ENCODE data around the gene GFOD1.

Gene GFOD1, protein sequence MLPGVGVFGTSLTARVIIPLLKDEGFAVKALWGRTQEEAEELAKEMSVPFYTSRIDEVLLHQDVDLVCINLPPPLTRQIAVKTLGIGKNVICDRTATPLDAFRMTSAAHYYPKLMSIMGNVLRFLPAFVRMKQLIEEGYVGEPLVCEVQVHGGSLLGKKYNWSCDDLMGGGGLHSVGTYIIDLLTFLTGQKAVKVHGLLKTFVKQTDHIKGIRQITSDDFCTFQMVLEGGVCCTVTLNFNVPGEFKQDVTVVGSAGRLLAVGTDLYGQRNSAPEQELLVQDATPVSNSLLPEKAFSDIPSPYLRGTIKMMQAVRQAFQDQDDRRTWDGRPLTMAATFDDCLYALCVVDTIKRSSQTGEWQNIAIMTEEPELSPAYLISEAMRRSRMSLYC

DNA sequence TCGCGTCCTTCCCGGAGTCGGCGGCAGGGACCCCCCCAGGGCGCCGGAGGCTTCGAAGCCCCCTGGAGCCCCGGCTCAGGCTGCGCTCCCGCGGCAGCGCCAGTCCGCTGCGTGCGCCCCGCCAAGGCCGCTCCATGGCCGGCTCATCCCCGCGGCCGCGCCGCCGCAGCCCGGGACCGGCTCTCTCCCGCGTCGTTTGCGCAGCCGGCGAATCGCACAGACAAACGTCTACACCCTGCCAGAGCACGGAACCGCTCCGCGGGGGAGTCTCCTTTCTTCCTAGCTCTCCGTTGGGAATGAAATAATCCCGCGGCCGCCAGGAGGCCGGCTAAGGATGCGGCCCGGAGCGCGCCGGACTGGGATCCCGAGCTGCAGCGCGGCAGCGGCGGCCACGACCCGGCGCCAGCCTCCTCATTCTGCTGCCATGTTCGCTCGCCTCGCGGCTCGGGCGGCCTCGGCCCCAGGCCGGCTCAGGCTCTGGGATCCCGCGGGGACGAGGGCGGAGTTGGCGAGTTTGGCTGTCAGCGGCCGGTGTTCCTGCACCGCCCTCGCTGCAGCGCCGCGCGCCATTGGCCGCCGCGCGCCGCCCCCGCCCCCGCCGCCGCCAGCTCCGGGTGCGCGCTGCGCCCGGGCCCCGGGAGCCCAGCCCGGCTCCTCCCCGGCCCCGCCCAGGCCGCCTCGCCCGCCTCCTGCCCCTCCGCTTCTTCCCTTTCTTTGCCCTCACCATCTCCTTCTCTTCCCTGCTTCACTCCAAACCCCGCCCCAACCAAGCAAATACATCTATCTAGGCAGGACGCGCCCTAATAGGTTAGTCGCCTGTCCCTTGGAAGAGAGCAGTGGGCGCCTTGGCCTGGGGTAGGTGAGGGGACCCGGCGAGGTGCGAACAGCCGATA is at the start of gene GFOD1:
Gene GFOD1 (minus strand): TSS at position 479 of the 893 bp plus-strand sequence. CDS start 710 bp downstream, outside the sequence.
- peak; percentile 74 to 75 for DNase-seq (ENCODE audit: extremely low read depth in 1 of 2, low read depth in 1 of 2)

DNA sequence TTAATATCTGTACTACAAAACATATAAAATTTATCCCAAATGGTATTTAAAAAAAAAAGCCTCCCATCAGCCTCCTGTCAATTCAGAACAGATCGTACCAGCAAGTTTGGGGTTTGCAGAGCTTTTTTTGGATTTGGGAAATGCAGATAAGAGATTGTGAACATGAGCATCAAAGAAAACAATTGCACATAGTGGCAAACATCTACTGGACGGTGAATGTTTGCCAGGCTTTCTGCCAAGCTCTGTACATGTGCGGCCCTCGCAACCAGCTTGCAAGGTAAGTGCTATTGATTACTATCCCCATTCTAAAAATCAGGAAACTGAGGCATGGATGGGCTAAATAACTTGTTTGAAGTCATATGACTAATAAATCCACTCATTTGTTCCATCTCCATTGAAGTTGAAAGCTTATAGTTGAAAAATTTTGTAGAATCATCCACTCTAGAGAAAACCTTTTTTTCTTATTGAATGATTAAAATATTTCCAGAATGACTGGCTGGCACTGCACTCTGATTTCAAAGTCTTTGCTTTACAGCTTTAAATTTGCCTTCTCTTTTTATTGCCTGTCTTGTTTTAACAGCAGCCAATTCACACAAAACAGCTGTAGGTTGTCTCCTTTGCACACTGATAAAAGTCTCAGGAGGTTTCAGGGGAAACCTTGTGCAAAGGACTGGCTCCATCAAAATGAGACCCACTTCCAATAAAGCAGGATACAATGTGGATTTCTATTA is 49.6 kb upstream of the GFOD1 start:
- no peak for DNase-seq (ENCODE audit: extremely low read depth in 1 of 2, low read depth in 1 of 2)

- DNase-seq (ENCODE audit: extremely low read depth in 1 of 2, low read depth in 1 of 2) = no peak
These were observed 47.9 kb upstream of the GFOD1 start for GRCh38 chr6:13535306-13535705.

DNA sequence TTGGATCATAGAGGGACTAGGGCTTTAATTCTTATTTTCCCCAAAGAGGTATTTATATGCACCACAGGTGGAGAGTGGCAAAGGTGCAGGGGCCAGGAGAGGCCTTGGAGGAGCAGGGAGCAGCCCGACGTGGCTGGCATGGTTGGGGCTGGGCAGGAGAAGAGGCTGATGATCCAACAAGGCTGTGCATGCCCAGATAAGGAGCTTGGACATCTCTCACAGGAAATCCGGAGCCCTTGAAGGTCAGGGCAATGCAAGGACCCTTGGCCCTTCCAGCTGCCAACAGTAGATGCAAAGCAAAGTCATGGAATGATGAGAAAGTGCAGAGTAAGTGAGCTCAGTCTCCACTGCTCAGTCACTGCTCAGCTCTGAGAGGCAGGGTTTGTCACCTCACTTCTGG is 47.1 kb upstream of the GFOD1 start:
- no peak for DNase-seq (ENCODE audit: extremely low read depth in 1 of 2, low read depth in 1 of 2)

GRCh38 chr6:13531956-13532355 is 44.6 kb upstream of the GFOD1 start:
- no peak for DNase-seq (ENCODE audit: extremely low read depth in 1 of 2, low read depth in 1 of 2)

- DNase-seq (ENCODE audit: extremely low read depth in 1 of 2, low read depth in 1 of 2) = no peak
These were observed 41.5 kb upstream of the GFOD1 start for GRCh38 chr6:13528777-13529343.

GRCh38 chr6:13528232-13528631 is 40.8 kb upstream of the GFOD1 start:
- no peak for DNase-seq (ENCODE audit: extremely low read depth in 1 of 2, low read depth in 1 of 2)

- no peak for DNase-seq (ENCODE audit: extremely low read depth in 1 of 2, low read depth in 1 of 2)
These were observed 40.3 kb upstream of the GFOD1 start for GRCh38 chr6:13527671-13528056.

DNA sequence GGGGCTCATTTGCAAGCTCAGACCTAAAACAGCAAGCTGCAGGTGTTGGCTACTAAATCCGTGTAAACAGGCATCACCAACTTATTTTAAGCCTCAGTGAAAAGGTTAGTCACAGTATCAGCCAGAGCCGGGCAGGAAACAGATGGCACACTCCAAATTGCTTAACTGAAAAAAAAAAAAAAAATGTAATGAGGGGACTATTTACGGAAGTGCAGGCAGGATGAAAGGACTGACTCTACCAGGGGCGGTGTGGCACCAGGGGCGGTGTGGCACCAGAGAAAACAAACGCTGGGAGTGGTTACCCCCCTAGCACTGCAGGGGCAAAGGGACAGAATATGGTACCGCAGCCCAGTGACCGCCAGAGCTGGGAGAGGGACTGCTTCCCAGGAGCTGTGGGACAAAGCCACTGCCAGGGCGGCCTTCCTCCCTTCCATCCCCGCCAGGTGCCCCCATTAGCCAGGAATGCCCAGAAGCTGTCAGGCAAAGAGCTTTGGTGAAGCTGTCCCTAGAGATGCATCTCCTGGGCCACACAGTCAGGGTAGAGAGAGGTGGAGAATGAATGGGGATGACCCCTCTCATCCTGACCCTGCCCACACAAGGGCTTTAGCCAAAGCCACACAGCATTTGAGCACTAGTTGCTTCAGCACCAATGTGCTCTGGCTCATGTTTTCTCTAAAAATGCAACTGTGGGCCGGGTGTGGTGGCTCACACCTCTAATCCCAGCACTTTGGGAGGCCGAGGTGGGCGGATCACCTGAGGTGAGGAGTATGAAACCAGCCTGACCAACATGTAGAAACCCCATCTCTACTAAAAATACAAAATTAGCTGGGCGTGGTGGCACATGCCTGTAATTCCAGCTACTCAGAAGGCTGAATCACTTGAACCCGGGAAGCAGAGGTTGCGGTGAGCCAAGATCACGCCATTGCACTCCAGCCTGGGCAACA is 39.6 kb upstream of the GFOD1 start:
- DNase-seq (ENCODE audit: extremely low read depth in 1 of 2, low read depth in 1 of 2) = peak in 1 of 2 donors; percentile 1

DNA sequence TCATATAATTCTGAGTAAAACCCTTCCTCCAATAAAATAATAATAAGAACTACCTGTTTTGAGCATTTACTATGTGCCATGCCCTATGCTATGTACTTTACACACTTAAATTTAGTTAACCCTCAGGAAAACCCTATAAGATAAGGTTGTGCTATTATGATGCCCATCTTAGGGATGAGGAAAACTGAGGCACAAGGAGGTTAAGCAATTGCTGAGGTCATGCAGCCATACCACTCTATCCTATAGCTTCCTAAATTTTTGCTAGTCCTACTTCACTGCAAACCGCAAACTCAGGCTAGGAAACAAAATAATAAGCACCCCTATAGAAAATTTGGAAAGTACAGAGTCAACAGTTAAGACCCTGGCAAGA is 38.9 kb upstream of the GFOD1 start:
- no peak for DNase-seq (ENCODE audit: extremely low read depth in 1 of 2, low read depth in 1 of 2)

DNA sequence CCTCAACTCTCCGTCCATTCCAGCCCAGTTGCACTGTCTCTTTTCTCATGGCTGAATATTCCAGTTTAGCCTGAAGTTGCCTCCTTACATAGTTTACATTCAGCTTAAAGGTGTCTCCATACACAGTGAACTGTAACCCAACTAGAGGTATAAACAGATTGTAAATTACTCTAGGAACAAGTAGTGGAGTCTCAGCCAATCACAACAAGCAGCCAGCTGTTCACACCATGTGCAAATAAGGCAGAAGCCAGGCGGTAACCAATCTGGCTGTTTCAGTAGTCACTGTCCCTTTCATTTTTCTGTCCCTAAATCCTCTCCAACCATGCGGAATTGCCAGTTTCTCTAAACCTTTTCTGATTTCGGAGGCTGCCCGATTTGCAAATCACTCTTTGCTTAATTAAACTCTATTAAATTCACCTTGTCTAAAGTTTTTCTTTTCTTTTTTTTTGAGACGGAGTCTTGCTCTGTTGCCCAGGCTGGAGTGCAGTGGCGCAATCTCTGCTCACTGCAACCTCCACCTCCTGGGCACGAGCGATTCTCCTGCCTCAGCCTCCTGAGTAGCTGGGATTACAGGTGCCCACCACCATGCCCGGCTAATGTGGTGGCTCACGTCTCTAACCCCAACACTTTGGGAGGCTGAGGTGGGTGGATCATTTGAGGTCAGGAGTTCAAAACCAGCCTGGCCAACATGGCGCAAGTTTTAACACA is 37.6 kb upstream of the GFOD1 start:
- DNase-seq (ENCODE audit: extremely low read depth in 1 of 2, low read depth in 1 of 2) = no peak

DNA sequence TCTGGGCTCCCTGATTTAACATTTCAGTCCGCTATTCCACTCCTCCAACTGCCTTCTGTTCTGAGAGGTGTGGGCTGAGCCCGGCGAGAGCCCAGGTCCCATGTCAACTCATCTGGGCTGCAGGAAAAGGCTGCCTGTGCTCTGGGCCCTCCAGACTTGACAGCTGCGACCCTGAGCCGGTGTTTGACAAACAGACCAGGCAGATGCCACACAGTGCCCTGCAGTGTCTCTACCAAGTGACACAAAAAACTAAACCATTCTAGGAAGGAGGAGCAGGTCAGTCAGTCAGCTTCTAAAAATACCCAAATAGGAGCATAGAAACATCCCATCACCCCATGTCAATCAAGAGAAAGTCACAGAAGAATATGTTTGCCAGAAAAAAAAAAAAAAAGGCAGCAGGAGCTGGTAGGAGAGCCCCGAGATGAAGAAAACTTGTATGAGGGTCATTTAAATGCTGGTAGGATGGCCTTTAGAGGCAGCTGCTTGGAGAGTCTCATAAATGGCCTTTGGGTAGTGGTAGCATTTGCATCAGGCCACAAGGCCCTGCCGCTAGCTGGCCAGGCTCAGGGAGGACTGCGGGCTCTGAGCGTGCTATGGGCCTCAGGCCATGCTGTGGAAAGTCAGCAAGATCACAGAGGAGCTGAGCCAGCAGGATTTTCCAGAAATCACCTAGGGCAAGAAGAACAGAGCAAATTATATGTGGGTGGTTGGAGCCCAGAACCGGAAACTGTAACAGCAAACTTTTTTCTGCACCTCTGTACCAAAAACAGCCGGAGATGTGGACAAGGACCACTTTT is 36.6 kb upstream of the GFOD1 start:
- no peak for DNase-seq (ENCODE audit: extremely low read depth in 1 of 2, low read depth in 1 of 2)

DNA sequence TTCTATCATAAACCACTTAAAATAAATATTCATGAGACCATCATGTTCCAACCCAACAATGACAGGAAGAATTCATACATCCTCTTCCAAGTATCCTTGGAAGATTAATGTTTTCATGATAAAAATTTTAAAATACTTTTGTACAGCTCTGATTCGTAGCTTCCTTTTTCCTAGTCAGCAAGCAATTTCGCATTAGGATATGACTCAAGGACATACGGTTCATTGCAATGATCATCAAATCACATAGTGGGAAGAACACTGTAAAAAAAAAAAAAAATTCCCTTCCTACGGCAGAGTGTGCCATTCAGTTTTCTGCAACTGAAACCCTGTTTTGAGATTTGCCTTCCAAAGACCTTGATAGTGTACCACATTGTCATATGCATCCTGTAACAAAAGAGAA is 35.3 kb upstream of the GFOD1 start:
- DNase-seq (ENCODE audit: extremely low read depth in 1 of 2, low read depth in 1 of 2) = no peak

GRCh38 chr6:13519839-13520238 is 32.4 kb upstream of the GFOD1 start:
- DNase-seq (ENCODE audit: extremely low read depth in 1 of 2, low read depth in 1 of 2) = no peak

GRCh38 chr6:13517116-13517515 is 29.7 kb upstream of the GFOD1 start:
- DNase-seq (ENCODE audit: extremely low read depth in 1 of 2, low read depth in 1 of 2) = no peak

GRCh38 chr6:13515912-13516311 is 28.5 kb upstream of the GFOD1 start:
- no peak for DNase-seq (ENCODE audit: extremely low read depth in 1 of 2, low read depth in 1 of 2)

- no peak for DNase-seq (ENCODE audit: extremely low read depth in 1 of 2, low read depth in 1 of 2)
These were observed 26.5 kb upstream of the GFOD1 start for GRCh38 chr6:13513626-13514502.

- DNase-seq (ENCODE audit: extremely low read depth in 1 of 2, low read depth in 1 of 2) = no peak
These were observed 25.5 kb upstream of the GFOD1 start for GRCh38 chr6:13512900-13513299.
